Large intestine (tissue), 12 donors: ENCODE results near the gene RHBDD2. TPM values are rescaled to one million over a fixed set of nuclear protein-coding genes. Genes with fewer than 3 reads are reported as not detected.
A peak's percentile ranks its signal among the peaks of the same experiment; 100 is the strongest.
"Not testable (repeated sequence)": the region's sequence is repeated elsewhere in the genome, so short reads cannot be mapped to it uniquely, and the experiment has no call there.

Experiments used
- DNase-seq, 2 donors: peaks; one replicate each; pipeline versions ENCODE4 v3.0.0 to v3.0.0-alpha.2; 2013
- H3K27ac ChIP-seq: one replicate; pipeline ENCODE4 v1.5.1; 2013; ENCODE audit warnings: low read length
- H3K27me3 ChIP-seq: 2 replicates; pipeline ENCODE4 v1.6.1; 2013; ENCODE audit warnings: low read length; ENCODE audit not compliant: control insufficient read depth, insufficient read depth
- H3K36me3 ChIP-seq: 2 replicates; pipeline ENCODE4 v1.6.1; 2013; ENCODE audit warnings: low read length; ENCODE audit not compliant: control insufficient read depth, insufficient read depth
- H3K4me1 ChIP-seq: one replicate; pipeline ENCODE4 v1.6.1; 2013; ENCODE audit warnings: low read length; ENCODE audit not compliant: control insufficient read depth, insufficient read depth
- H3K4me3 ChIP-seq: one replicate; pipeline ENCODE4 v1.5.1; 2013; ENCODE audit warnings: low read length
- H3K9me3 ChIP-seq: one replicate; pipeline ENCODE4 v1.6.1; 2013; ENCODE audit warnings: mild to moderate bottlenecking, low read depth, low read length, moderate library complexity; ENCODE audit not compliant: control insufficient read depth
- WGBS: methylation state at CpG from one replicate; pipeline ENCODE4 v1.1.5; 2013; ENCODE audit warnings: low lambda C conversion rate; ENCODE audit not compliant: insufficient coverage; 5-methylcytosine and 5-hydroxymethylcytosine counted together
- long read RNA-seq, 11 donors: transcript quantifications; one replicate each; lab custom pipeline, GENCODE V29; 2026
- polyA plus RNA-seq: library from polyadenylated mRNA; unstranded; fragments of 120-200 nt; gene quantifications from one replicate; pipeline ENCODE4 v1.2.1, GENCODE V29; 2013

The RHBDD2 gene
- 51.9 TPM for polyA plus RNA-seq
- long read RNA-seq, donor 1, transcript RHBDD2-201 (4 exons, 1,802 nt): major isoform, 11 of 21 reads
- long read RNA-seq, donor 1, partial matches to known transcripts: 5 of 21 reads
- long read RNA-seq, donor 1, other reads (novel, unspliced or antisense): 0 of 21 reads
- long read RNA-seq, donor 2, transcript RHBDD2-201 (4 exons, 1,802 nt): minor isoform, 25 of 60 reads
- long read RNA-seq, donor 2, transcript RHBDD2-203 (3 exons, 1,274 nt): major isoform, 26 of 60 reads
- long read RNA-seq, donor 2, transcript RHBDD2-206 (2 exons, 636 nt): minor isoform, 5 of 60 reads
- long read RNA-seq, donor 2, partial matches to known transcripts: 0 of 60 reads
- long read RNA-seq, donor 2, other reads (novel, unspliced or antisense): 0 of 60 reads
- long read RNA-seq, donor 3, transcript RHBDD2-203 (3 exons, 1,274 nt): minor isoform, 11 of 63 reads
- long read RNA-seq, donor 3, transcript RHBDD2-202 (5 exons, 1,878 nt): minor isoform, 11 of 63 reads
- long read RNA-seq, donor 3, transcript RHBDD2-201 (4 exons, 1,802 nt): major isoform, 23 of 63 reads
- long read RNA-seq, donor 3, partial matches to known transcripts: 18 of 63 reads
- long read RNA-seq, donor 3, other reads (novel, unspliced or antisense): 0 of 63 reads
- long read RNA-seq, donor 4, partial matches to known transcripts: 0 of 4 reads
- long read RNA-seq, donor 4, other reads (novel, unspliced or antisense): 0 of 4 reads
- long read RNA-seq, donor 5, transcript RHBDD2-201 (4 exons, 1,802 nt): major isoform, 15 of 28 reads
- long read RNA-seq, donor 5, transcript RHBDD2-203 (3 exons, 1,274 nt): minor isoform, 10 of 28 reads
- long read RNA-seq, donor 5, partial matches to known transcripts: 0 of 28 reads
- long read RNA-seq, donor 5, other reads (novel, unspliced or antisense): 0 of 28 reads
- long read RNA-seq, donor 6, transcript RHBDD2-203 (3 exons, 1,274 nt): minor isoform, 8 of 51 reads
- long read RNA-seq, donor 6, transcript RHBDD2-202 (5 exons, 1,878 nt): minor isoform, 6 of 51 reads
- long read RNA-seq, donor 6, transcript RHBDD2-201 (4 exons, 1,802 nt): major isoform, 27 of 51 reads
- long read RNA-seq, donor 6, partial matches to known transcripts: 10 of 51 reads
- long read RNA-seq, donor 6, other reads (novel, unspliced or antisense): 0 of 51 reads
- long read RNA-seq, donor 7, transcript RHBDD2-203 (3 exons, 1,274 nt): minor isoform, 6 of 28 reads
- long read RNA-seq, donor 7, transcript RHBDD2-201 (4 exons, 1,802 nt): major isoform, 11 of 28 reads
- long read RNA-seq, donor 7, partial matches to known transcripts: 7 of 28 reads
- long read RNA-seq, donor 7, other reads (novel, unspliced or antisense): 0 of 28 reads
- long read RNA-seq, donor 8, transcript RHBDD2-201 (4 exons, 1,802 nt): major isoform, 32 of 62 reads
- long read RNA-seq, donor 8, transcript RHBDD2-202 (5 exons, 1,878 nt): minor isoform, 6 of 62 reads
- long read RNA-seq, donor 8, transcript RHBDD2-203 (3 exons, 1,274 nt): minor isoform, 9 of 62 reads
- long read RNA-seq, donor 8, partial matches to known transcripts: 15 of 62 reads
- long read RNA-seq, donor 8, other reads (novel, unspliced or antisense): 0 of 62 reads
- long read RNA-seq, donor 9, transcript RHBDD2-201 (4 exons, 1,802 nt): major isoform, 23 of 48 reads
- long read RNA-seq, donor 9, transcript RHBDD2-203 (3 exons, 1,274 nt): minor isoform, 12 of 48 reads
- long read RNA-seq, donor 9, partial matches to known transcripts: 11 of 48 reads
- long read RNA-seq, donor 9, other reads (novel, unspliced or antisense): 0 of 48 reads
- long read RNA-seq, donor 10, transcript RHBDD2-201 (4 exons, 1,802 nt): major isoform, 16 of 23 reads
- long read RNA-seq, donor 10, partial matches to known transcripts: 0 of 23 reads
- long read RNA-seq, donor 10, other reads (novel, unspliced or antisense): 0 of 23 reads
- long read RNA-seq, donor 11, transcript RHBDD2-201 (4 exons, 1,802 nt): major isoform, 17 of 36 reads
- long read RNA-seq, donor 11, partial matches to known transcripts: 11 of 36 reads
- long read RNA-seq, donor 11, other reads (novel, unspliced or antisense): 0 of 36 reads

DNA sequence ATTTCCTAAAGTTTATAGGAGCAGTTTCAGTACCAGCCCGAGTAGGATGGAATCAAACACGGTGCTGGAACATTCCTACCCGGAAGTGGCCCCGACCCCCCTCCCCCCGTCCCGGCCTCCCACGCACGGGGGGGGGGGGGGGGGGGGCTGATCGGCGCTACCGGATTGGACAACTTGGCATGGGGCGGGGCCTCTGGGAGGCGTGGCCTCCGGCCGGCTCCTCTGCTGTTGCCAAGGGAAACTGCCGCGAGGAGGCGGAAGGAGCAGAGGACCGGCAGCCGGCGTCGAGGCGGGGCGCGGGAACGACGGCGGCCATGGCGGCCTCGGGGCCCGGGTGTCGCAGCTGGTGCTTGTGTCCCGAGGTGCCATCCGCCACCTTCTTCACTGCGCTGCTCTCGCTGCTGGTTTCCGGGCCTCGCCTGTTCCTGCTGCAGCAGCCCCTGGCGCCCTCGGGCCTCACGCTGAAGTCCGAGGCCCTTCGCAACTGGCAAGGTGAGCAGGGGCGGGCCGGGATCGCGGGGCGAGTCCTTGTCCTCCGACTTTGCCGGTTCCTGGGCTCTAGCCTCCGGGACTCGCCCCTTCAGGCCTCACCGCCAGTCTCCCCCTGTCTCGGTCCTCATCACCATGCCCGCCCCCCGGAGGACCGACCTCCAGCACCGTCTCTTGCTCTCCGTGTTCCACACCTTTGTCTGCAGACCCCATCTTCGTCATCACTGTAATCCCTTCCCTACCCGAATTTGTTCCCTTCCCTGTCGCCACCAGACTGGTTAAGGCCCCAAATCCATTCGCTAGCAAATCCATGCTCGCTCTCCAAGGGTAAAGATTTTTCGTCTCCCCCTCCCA, at the start of gene RHBDD2:
TSS of gene RHBDD2 (plus strand) at position 266 of the 843 bp plus-strand sequence. CDS start at position 315, 49 bp downstream.
- Histone ChIP-seq H3K36me3 (peaks cover 28% of the 10 kb centered on the region), H3K27me3 (no peaks in the 10 kb centered on the region), H3K27ac (peak within 1 kb of the TSS; percentile 78), H3K9me3 (no peaks in the 10 kb centered on the region), H3K4me3 (peak within 1 kb of the TSS; percentile 97), H3K4me1 (peaks cover 13% of the 10 kb centered on the region)
- 0% methylated on average over 3 of the region's 65 CpGs for WGBS
- peak; percentile 94 to 95 for DNase-seq

DNA sequence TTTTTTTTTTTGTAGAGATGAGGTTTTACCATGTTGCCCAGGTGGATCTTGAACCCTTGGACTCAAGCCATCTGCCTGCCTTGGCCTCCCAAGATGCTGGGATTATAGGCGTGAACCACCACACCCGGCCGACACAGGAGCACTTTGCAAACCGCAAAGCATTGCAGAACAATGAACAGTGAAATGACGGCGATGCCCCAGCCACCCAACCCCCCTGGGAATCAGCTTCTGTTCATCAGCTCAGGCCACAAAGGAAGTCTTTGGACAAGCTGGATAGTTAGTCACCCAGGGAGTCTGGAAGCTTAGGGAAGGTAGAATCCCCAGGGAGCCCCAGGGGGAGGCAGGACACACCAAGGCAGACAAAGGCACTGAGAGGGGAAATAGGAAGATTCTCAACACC, 49.2 kb upstream of the RHBDD2 start:
- WGBS: no CpG with 5 or more reads among the region's 6 CpGs

DNA sequence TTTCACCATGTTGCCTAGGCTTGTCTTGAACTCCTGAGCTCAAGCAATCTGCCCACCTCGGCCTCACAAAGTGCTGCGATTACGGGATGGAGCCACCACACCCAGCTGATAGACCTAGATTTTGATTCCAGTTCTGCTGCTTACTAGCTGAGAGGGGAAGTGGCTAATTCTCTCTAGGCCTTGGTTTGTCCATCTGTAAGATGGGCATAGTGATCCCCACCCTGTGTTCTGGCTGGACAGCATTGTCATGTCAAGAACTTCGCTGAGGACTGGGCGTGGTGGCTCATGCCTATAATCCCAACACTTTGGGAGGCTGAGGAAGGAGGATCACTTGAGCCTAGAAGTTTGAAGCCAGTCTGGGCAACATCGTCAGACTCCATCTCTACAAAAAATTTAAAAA, 47.9 kb upstream of the RHBDD2 start:
- H3K36me3 ChIP-seq: no peaks in the 10 kb centered on the region
- no peak for DNase-seq
- H3K4me1 ChIP-seq: no peaks in the 10 kb centered on the region
- no CpG with 5 or more reads among the region's 6 CpGs for WGBS
- no peaks in the 10 kb centered on the region for H3K9me3 ChIP-seq
- H3K27ac ChIP-seq: no peak overlapping the region
- no peak overlapping the region for H3K4me3 ChIP-seq
- no peaks in the 10 kb centered on the region for H3K27me3 ChIP-seq

More for the DNA sequence above, 49.2 kb upstream of the RHBDD2 start:
- H3K27me3 ChIP-seq, H3K9me3 ChIP-seq, H3K4me1 ChIP-seq, DNase-seq, H3K4me3 ChIP-seq, H3K36me3 ChIP-seq, H3K27ac ChIP-seq: not testable (repeated sequence)

DNA sequence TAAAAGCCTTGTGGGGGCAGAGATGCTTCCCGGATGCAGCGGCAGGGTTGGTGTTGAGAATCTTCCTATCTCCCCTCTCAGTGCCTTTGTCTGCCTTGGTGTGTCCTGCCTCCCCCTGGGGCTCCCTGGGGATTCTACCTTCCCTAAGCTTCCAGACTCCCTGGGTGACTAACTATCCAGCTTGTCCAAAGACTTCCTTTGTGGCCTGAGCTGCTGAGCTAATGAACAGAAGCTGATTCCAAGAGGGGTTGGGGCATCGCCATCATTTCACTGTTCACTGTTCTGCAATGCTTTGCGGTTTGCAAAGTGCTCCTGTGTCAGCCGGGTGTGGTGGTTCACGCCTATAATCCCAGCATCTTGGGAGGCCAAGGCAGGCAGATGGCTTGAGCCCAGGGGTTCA, 45.2 kb upstream of the RHBDD2 start:
- not testable (repeated sequence) for H3K27me3 ChIP-seq, H3K36me3 ChIP-seq, H3K27ac ChIP-seq, H3K4me3 ChIP-seq, DNase-seq, H3K4me1 ChIP-seq, H3K9me3 ChIP-seq
- WGBS: no CpG with 5 or more reads among the region's 6 CpGs

DNA sequence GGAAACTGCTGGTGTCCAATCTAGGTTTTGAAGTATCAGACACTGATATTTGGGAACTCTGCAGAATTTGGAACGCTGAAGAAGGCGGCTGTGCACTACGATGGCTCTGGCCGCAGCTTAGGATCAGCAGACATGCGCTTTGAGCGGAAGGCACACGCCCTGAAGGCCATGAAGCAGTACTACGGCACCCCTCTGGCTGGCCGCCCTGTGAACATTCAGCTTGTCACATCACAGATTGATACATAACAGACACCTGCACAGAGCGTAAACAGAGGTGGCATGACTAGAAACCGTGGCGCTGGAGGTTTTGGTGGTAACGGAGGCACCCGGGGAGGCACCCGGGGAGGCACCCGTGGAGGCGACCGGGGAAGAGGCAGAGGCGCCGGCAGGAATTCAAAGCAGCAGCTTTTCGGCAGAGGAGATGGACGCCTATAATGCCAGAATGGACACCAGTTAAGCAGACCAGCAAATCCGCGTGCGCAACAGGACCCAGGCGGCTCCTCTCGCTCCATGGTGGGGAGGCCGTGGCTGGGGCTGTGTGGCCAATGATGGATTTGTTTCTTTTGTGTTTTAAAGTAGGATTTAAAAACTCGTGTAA, 43.0 kb upstream of the RHBDD2 start:
- H3K27me3 ChIP-seq: no peaks in the 10 kb centered on the region
- 67% methylated on average over 1 of the region's 29 CpGs for WGBS
- no peaks in the 10 kb centered on the region for H3K36me3 ChIP-seq
- H3K27ac ChIP-seq: no peak overlapping the region
- no peaks in the 10 kb centered on the region for H3K4me1 ChIP-seq
- H3K9me3 ChIP-seq: no peaks in the 10 kb centered on the region
- DNase-seq: no peak
- no peak overlapping the region for H3K4me3 ChIP-seq

DNA sequence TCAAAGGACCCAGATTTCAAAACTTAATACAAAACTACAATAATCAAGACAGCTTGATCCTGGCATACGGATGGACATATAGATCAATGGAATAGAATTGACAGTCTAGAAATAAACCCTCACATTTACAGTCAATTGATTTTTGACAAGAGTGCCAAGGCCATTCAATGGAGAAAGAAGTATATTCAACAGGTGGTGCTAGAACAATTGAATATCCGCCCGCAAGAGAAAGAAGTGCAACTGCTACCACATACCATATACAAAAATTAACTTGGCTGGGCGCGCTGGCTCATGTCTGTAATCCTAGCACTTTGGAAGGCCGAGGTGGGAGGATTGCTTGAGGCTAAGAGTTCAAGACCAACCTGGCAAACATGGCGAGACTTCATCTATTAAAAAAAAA, 42.0 kb upstream of the RHBDD2 start:
- H3K4me3 ChIP-seq: no peak overlapping the region
- 90% methylated on average over 7 of the region's 7 CpGs for WGBS
- no peaks in the 10 kb centered on the region for H3K4me1 ChIP-seq
- H3K9me3 ChIP-seq: no peaks in the 10 kb centered on the region
- no peak overlapping the region for H3K27ac ChIP-seq
- DNase-seq: no peak
- no peaks in the 10 kb centered on the region for H3K27me3 ChIP-seq
- H3K36me3 ChIP-seq: no peaks in the 10 kb centered on the region

DNA sequence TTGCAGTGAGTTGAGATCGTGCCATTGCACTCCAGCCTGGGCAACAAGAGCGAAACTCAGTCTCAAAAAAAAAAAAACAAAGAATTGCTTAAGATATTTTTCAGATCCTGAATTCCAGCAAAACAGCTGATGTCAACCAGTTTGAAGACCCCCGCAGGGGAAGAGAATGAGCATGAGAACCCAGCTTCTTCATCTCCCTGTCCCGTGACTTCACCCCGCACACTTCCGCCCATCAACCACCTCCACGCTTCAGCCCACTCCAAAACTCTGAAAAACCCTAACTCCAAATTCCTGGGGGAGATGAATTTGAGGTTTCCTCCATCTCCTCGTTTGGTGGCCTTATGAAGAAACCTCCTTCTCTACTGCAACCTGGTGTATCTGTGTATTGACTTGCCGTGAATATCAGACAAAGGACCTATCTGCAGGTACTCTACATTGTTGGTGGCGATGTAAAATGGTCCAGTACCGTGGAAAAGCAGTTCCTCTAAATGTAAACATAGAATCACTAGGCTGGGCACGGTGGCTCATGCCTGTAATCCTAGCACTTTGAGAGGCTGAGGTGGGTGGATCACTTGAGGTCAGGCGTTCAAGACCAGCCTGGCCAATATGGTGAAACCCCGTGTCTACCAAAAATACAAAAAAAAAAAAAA, 40.4 kb upstream of the RHBDD2 start:
- H3K27me3 ChIP-seq, H3K27ac ChIP-seq, H3K4me1 ChIP-seq, H3K36me3 ChIP-seq, DNase-seq, H3K4me3 ChIP-seq, H3K9me3 ChIP-seq: not testable (repeated sequence)
- 100% methylated on average over 4 of the region's 14 CpGs for WGBS

DNA sequence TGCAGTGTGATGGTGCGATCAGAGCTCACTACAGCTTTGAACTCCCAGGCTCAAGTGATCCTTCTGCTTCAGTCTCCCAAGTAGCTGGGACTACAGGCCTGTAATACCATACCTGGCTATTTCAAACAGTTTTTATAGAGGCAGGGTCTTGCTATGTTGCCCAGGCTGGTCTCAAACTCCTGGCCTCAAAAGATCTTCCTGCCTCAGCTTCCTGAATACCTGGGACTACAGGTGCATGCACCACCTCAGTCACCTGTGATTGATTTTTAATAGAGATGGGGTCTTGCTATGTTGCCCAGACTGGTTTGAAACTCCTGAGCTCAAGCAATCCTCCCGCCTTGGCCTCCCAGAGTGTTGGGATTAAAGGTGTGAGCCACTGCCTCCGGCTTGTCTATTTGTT, 38.8 kb upstream of the RHBDD2 start:
- peaks cover 3% of the 10 kb centered on the region for H3K4me1 ChIP-seq
- no peak overlapping the region for H3K27ac ChIP-seq
- WGBS: no CpG with 5 or more reads among the region's 3 CpGs
- no peaks in the 10 kb centered on the region for H3K27me3 ChIP-seq
- H3K4me3 ChIP-seq: no peak overlapping the region
- no peak for DNase-seq
- H3K9me3 ChIP-seq: no peaks in the 10 kb centered on the region
- H3K36me3 ChIP-seq: no peaks in the 10 kb centered on the region
